ENCODE results near the gene FAM210A.

FAM210A gene

GRCh38 chr18:13730481-13730880 lies 4.1 kb upstream of the FAM210A start:
- no peaks in the 10 kb centered on the region for H3K27me3 ChIP-seq (ENCODE audit: control insufficient read depth in 1 of 2, insufficient read depth in 2 of 2, low read length in 2 of 2)
- H3K4me1 ChIP-seq (ENCODE audit: insufficient read depth, low read length), result peaks cover 15% of the 10 kb centered on the region
- no peaks in the 10 kb centered on the region for H3K9me3 ChIP-seq (ENCODE audit: low read length)
- H3K9ac ChIP-seq (ENCODE audit: low read length), result no peak overlapping the region
- H3K36me3 ChIP-seq (ENCODE audit: insufficient read depth, low read length), result peaks cover 16% of the 10 kb centered on the region
- no peak overlapping the region for H3K27ac ChIP-seq (ENCODE audit: low read depth, low read length)
- H3K4me3 ChIP-seq (ENCODE audit: low read depth in 1 of 2, low read length in 2 of 2), result no peak overlapping the region

DNA sequence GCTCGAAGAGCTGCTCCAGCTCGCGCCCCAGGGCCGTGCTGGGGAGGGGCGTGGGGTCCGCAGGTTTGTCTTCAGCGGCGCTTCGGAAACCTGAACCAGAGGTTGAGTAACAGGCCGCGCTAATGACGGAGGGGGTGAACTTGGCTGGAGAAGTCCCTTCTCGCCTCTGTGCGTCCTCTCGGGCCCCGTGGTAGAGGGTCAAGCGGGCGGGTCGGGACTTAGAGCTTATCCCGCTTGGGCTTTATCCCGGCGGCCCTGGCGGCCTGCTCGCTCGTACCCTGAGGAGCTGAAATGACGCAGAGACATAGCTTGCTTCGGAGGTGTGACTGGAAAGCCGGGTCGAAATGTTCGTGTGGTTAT lies 594 bp upstream of the FAM210A start:
- Histone ChIP-seq H3K27ac (ENCODE audit: low read depth, low read length) (peak overlapping the region; percentile 95), H3K27me3 (ENCODE audit: control insufficient read depth in 1 of 2, insufficient read depth in 2 of 2, low read length in 2 of 2) (no peaks in the 10 kb centered on the region), H3K4me1 (ENCODE audit: insufficient read depth, low read length) (peaks cover 23% of the 10 kb centered on the region), H3K9me3 (ENCODE audit: low read length) (no peaks in the 10 kb centered on the region), H3K4me3 (ENCODE audit: low read depth in 1 of 2, low read length in 2 of 2) (peak overlapping the region; percentile 84 to 99), H3K9ac (ENCODE audit: low read length) (peak overlapping the region; percentile 70), H3K36me3 (ENCODE audit: insufficient read depth, low read length) (no peaks in the 10 kb centered on the region)

- no peaks in the 10 kb centered on the region for H3K9me3 ChIP-seq (ENCODE audit: low read length)
- H3K4me1 ChIP-seq (ENCODE audit: insufficient read depth, low read length), result peaks cover 23% of the 10 kb centered on the region
- peak overlapping the region; percentile 84 to 99 for H3K4me3 ChIP-seq (ENCODE audit: low read depth in 1 of 2, low read length in 2 of 2)
- H3K9ac ChIP-seq (ENCODE audit: low read length), result peak overlapping the region; percentile 60
- peak overlapping the region; percentile 95 for H3K27ac ChIP-seq (ENCODE audit: low read depth, low read length)
- H3K27me3 ChIP-seq (ENCODE audit: control insufficient read depth in 1 of 2, insufficient read depth in 2 of 2, low read length in 2 of 2), result no peaks in the 10 kb centered on the region
- H3K36me3 ChIP-seq (ENCODE audit: insufficient read depth, low read length), result no peaks in the 10 kb centered on the region
Observed at GRCh38 chr18:13725566-13726231, 659 bp downstream of the FAM210A start.

- Histone ChIP-seq H3K4me1 (ENCODE audit: insufficient read depth, low read length) (peaks cover 12% of the 10 kb centered on the region), H3K27ac (ENCODE audit: low read depth, low read length) (no peak overlapping the region), H3K27me3 (ENCODE audit: control insufficient read depth in 1 of 2, insufficient read depth in 2 of 2, low read length in 2 of 2) (no peaks in the 10 kb centered on the region), H3K9me3 (ENCODE audit: low read length) (no peaks in the 10 kb centered on the region), H3K4me3 (ENCODE audit: low read depth in 1 of 2, low read length in 2 of 2) (no peak overlapping the region), H3K36me3 (ENCODE audit: insufficient read depth, low read length) (no peaks in the 10 kb centered on the region), H3K9ac (ENCODE audit: low read length) (no peak overlapping the region)
Observed at GRCh38 chr18:13720847-13721246, 5.5 kb downstream of the FAM210A start.

- Histone ChIP-seq H3K9ac (ENCODE audit: low read length) (no peak overlapping the region), H3K27me3 (ENCODE audit: control insufficient read depth in 1 of 2, insufficient read depth in 2 of 2, low read length in 2 of 2) (no peaks in the 10 kb centered on the region), H3K36me3 (ENCODE audit: insufficient read depth, low read length) (no peaks in the 10 kb centered on the region), H3K4me3 (ENCODE audit: low read depth in 1 of 2, low read length in 2 of 2) (no peak overlapping the region), H3K9me3 (ENCODE audit: low read length) (no peaks in the 10 kb centered on the region), H3K4me1 (ENCODE audit: insufficient read depth, low read length) (peaks cover 5% of the 10 kb centered on the region), H3K27ac (ENCODE audit: low read depth, low read length) (no peak overlapping the region)
Observed at GRCh38 chr18:13720123-13720522, 6.2 kb downstream of the FAM210A start.

DNA sequence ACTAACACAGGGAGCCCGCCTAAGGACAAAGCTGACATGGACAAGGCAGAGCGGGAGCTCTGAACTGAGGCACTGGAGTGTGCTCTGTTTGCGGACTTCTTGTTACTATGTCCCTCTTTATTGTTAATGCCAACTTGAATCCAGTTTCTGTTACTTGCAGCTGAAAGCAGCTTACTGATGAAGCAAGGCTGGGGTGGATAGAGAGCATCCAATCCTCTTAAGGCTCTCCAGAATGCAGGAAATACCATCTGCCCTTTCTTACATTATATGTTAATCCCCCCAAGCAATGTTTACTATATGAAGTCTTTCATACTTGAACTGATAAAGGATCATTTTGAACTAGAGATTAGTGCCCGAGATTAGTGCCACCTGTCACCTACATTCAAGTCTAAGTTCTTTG lies 9.4 kb downstream of the FAM210A start:
- Histone ChIP-seq H3K4me1 (ENCODE audit: insufficient read depth, low read length) (no peaks in the 10 kb centered on the region), H3K27me3 (ENCODE audit: control insufficient read depth in 1 of 2, insufficient read depth in 2 of 2, low read length in 2 of 2) (no peaks in the 10 kb centered on the region), H3K9ac (ENCODE audit: low read length) (no peak overlapping the region), H3K27ac (ENCODE audit: low read depth, low read length) (no peak overlapping the region), H3K36me3 (ENCODE audit: insufficient read depth, low read length) (no peaks in the 10 kb centered on the region), H3K4me3 (ENCODE audit: low read depth in 1 of 2, low read length in 2 of 2) (no peak overlapping the region), H3K9me3 (ENCODE audit: low read length) (no peaks in the 10 kb centered on the region)

- Histone ChIP-seq H3K9ac (ENCODE audit: low read length) (no peak overlapping the region), H3K27ac (ENCODE audit: low read depth, low read length) (no peak overlapping the region), H3K4me1 (ENCODE audit: insufficient read depth, low read length) (no peaks in the 10 kb centered on the region), H3K36me3 (ENCODE audit: insufficient read depth, low read length) (no peaks in the 10 kb centered on the region), H3K4me3 (ENCODE audit: low read depth in 1 of 2, low read length in 2 of 2) (no peak overlapping the region), H3K27me3 (ENCODE audit: control insufficient read depth in 1 of 2, insufficient read depth in 2 of 2, low read length in 2 of 2) (no peaks in the 10 kb centered on the region), H3K9me3 (ENCODE audit: low read length) (no peaks in the 10 kb centered on the region)
Observed at GRCh38 chr18:13715330-13715729, 11.0 kb downstream of the FAM210A start.

GRCh38 chr18:13713455-13714055 lies 12.8 kb downstream of the FAM210A start:
- Histone ChIP-seq H3K4me3 (ENCODE audit: low read depth in 1 of 2, low read length in 2 of 2) (no peak overlapping the region), H3K4me1 (ENCODE audit: insufficient read depth, low read length) (no peaks in the 10 kb centered on the region), H3K9ac (ENCODE audit: low read length) (no peak overlapping the region), H3K27ac (ENCODE audit: low read depth, low read length) (no peak overlapping the region), H3K9me3 (ENCODE audit: low read length) (no peaks in the 10 kb centered on the region), H3K36me3 (ENCODE audit: insufficient read depth, low read length) (no peaks in the 10 kb centered on the region), H3K27me3 (ENCODE audit: control insufficient read depth in 1 of 2, insufficient read depth in 2 of 2, low read length in 2 of 2) (no peaks in the 10 kb centered on the region)

- Histone ChIP-seq H3K27ac (ENCODE audit: low read depth, low read length) (no peak overlapping the region), H3K4me1 (ENCODE audit: insufficient read depth, low read length) (no peaks in the 10 kb centered on the region)
Observed at GRCh38 chr18:13712400-13713131, 13.8 kb downstream of the FAM210A start.

GRCh38 chr18:13710414-13710831 lies 15.9 kb downstream of the FAM210A start:
- no peak overlapping the region for H3K4me3 ChIP-seq (ENCODE audit: low read depth in 1 of 2, low read length in 2 of 2)
- H3K4me1 ChIP-seq (ENCODE audit: insufficient read depth, low read length), result no peaks in the 10 kb centered on the region
- no peak overlapping the region for H3K27ac ChIP-seq (ENCODE audit: low read depth, low read length)
- no peaks in the 10 kb centered on the region for H3K9me3 ChIP-seq (ENCODE audit: low read length)
- no peaks in the 10 kb centered on the region for H3K36me3 ChIP-seq (ENCODE audit: insufficient read depth, low read length)
- H3K27me3 ChIP-seq (ENCODE audit: control insufficient read depth in 1 of 2, insufficient read depth in 2 of 2, low read length in 2 of 2), result no peaks in the 10 kb centered on the region
- H3K9ac ChIP-seq (ENCODE audit: low read length), result no peak overlapping the region

More at GRCh38 chr18:13712400-13713131, 13.8 kb downstream of the FAM210A start:
- Histone ChIP-seq H3K9ac (ENCODE audit: low read length) (no peak overlapping the region), H3K9me3 (ENCODE audit: low read length) (no peaks in the 10 kb centered on the region), H3K4me3 (ENCODE audit: low read depth in 1 of 2, low read length in 2 of 2) (no peak overlapping the region), H3K36me3 (ENCODE audit: insufficient read depth, low read length) (no peaks in the 10 kb centered on the region), H3K27me3 (ENCODE audit: control insufficient read depth in 1 of 2, insufficient read depth in 2 of 2, low read length in 2 of 2) (no peaks in the 10 kb centered on the region)

DNA sequence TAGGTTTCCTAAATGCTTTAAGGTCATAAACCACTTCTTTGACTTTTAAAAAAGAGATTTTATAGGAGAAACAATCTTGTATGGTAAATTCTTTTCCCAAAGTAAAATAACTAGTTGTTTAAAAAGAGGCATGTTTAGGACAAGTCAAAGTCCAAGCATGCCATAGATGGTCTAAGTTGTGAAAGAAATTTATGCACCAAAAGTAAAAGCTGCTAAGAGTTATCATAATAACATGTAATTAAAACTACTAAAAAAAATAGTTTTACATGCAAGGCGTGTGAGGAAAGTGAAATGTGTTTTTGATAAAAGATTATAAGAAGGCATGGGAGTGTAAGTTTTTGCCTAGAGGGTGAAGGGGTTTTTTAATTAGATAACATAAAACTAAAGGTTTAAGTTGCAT lies 22.5 kb downstream of the FAM210A start:
- H3K9me3 ChIP-seq (ENCODE audit: low read length), result no peaks in the 10 kb centered on the region
- no peaks in the 10 kb centered on the region for H3K36me3 ChIP-seq (ENCODE audit: insufficient read depth, low read length)
- H3K4me3 ChIP-seq (ENCODE audit: low read depth in 1 of 2, low read length in 2 of 2), result no peak overlapping the region
- H3K27me3 ChIP-seq (ENCODE audit: control insufficient read depth in 1 of 2, insufficient read depth in 2 of 2, low read length in 2 of 2), result no peaks in the 10 kb centered on the region
- no peak overlapping the region for H3K27ac ChIP-seq (ENCODE audit: low read depth, low read length)
- no peak overlapping the region for H3K9ac ChIP-seq (ENCODE audit: low read length)
- no peaks in the 10 kb centered on the region for H3K4me1 ChIP-seq (ENCODE audit: insufficient read depth, low read length)
